Body of pancreas (tissue), 4 donors: ENCODE data around the gene DLG2.

ENCODE experiments used
- CTCF ChIP-seq, 7 experiments: fragments of 450-650 bp in 4 of 7; fragments of 200-600 bp in 3 of 7; sonication (generic) in 3 of 7; IDR thresholded peaks; one replicate each; pipeline ENCODE4 v1.5.1; 2016 to 2019; ENCODE audit warnings: antibody characterized with exemption in 7 of 7
- POLR2A ChIP-seq, 3 donors: fragments of 450-650 bp; IDR thresholded peaks; one replicate each; pipeline ENCODE4 v1.6.1; 2016; ENCODE audit warnings: antibody characterized with exemption in 3 of 3, mild to moderate bottlenecking in 2 of 3

DNA sequence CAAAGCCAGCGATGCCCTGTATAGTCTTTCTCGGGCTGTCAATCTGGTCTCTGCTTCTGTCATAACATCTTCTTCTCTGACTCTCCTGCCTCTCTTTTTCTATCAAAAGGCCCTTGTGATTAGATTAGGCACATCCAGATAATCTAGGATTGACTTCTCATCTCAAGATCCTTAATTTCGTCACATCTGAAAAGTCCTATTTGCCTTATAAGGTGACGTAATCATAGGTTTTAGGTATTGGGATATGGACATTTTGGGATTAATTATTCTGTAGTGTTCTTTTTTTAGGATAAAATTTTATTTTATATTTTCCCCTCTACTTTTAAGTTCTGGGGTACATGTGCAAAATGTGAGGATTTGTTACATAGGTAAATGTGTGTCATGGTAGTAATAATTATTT lies 1860.2 kb downstream of the DLG2 start:
- TF ChIP-seq CTCF (IDR thresholded peaks at IDR 0.05) (no peak), POLR2A (IDR thresholded peaks at IDR 0.05) (no peak)
